GM21717 (cell line): Measurements from ENCODE around the gene SH3RF1.

Source experiments
- ATAC-seq: cut with Tn5 transposase; IDR thresholded peaks from one replicate; pipeline ENCODE4 v1.9.1; 2021; ENCODE audit warnings: mild to moderate bottlenecking, moderate library complexity; ENCODE audit not compliant: unreplicated experiment

The SH3RF1 gene

DNA sequence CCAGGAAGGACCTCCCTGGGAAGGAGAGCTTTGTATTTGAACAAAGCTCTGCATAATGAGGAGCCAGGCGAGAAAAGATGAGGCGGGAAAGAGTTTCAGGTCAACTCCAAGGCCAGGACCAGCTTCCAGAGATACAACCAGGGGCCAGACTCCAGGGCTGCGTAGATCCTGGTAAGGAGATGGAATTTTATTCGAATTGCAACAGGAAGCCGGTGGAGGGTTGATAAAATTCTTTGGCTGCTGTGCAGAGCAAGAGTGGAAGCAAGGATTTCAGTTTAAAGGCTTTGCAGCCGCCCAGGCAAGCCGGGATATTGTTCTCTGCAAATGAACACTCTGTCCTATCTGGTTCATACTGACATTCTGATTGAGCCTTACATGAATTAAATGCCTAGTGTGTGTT is 220.5 kb downstream of the SH3RF1 start:
- ATAC-seq = no peak

DNA sequence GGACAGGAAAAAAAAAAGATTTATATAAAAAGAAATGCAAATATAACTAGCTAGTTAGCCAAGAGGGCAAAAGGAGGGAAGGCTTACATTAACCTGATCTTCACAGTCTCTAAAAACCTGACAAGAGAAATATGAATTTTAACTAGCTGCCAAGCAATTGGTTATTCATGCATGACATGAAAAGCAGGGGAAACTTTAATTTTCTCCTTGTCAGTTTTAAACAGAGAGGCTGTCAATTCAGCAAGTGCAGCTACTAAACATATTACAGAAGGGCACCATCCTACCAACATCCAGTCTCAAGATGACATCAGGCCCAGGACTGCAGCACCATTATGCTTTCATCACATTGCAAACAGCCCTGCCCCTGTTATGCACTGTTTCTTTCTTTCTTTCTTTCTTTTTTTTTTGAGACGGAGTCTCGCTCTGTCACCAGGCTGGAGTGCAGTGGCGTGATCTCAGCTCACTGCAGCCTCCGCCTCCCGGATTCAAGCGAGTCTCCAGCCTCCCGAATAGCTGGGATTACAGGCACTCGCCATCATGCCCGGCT is 221.8 kb downstream of the SH3RF1 start:
- ATAC-seq = no peak

DNA sequence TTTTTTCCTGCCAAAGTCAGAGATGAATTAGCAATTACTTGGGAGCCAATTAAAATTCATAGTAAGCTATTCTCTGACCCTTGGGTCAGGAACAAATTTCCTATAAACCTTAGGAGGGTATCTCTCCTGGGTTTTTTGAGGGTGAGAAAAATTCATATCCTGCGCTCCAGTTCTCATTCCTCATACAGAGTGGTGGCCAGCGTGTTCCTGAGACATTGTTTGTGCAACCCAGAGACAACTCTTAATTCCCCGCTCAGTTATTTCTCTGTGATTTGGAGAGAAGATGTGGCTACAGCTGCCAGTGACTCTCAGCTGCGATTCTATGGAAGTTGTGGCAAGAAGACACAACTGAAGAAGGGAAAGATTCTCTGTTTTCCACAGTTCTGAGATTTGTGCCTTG is 222.8 kb downstream of the SH3RF1 start:
- no peak for ATAC-seq

DNA sequence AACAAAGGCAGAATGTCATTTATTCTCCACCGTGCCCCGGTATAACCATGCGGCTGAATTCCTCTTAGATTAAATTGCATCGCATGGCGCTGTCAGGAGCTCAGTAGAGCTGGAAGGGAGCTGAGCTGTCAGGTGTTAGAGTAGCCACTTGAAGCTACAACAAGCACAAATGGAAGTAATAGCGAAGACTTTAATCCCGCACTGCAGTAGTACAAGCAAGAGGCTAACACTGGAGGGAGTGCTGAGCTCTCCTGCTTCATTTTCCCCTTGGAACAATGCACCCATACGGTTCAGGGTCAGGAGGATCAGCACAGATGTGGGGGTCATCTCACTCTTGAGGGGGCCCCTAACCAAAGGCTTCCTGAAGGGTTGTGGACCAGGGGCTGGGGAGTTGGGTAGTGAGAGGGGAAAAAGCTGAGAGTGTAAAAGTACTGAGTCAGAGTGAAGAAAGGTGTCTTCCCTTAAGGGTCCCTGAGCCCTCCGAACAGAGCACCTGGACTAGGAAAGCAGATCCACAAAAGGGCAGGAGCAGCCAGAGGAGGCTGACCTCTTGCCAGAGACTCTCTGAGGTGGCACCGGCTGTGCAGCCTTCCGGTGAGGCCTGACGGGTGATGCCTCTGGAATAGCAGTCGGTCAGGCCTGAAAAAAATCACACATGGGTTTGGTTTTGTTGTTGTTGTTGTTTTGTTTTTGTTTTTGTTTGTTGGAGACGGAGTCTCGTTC is 224.7 kb downstream of the SH3RF1 start:
- no peak for ATAC-seq

DNA sequence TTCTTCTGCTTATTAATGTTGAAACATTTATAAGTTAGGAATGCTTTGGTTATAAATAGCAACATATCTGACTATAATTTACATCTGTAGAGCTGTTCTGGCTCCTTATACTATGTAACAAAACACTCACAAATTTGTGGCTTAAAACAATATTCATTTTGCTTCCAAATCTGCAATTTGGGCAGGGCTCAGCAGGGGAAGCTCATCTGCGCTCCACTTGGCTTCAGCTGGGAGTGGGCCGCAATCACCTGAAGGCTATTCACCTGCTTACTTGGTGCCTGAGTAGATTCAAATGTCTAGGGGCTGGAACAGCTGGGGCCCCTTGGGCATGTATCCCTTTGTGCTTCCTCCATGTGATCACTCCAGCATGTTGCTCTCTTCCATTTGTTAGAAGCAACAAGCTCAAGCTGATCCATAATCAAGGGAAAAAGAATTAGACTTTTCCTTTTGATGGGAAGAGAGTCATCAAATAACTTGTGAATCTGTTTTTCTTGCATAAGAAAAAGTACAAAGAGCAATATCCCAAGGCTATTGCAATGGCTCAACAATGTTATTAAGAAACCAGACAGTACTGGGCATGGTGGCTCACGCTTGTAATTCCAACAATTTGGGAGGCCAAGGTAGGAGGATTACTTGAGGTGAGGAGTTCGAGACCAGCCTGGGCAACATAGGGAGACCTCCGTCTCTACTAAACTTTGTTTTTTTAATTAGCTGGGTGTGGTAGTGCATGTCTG is 225.9 kb downstream of the SH3RF1 start:
- ATAC-seq = no peak
